Upper lobe of left lung (tissue), 6 donors: ENCODE measurements around the gene LYSMD2. TPM values are rescaled to one million over a fixed set of nuclear protein-coding genes. Genes with fewer than 3 reads are reported as not detected.

Source experiments
- ATAC-seq, 2 donors: fragments of 200-7000 bp; cut with Tn5 transposase; one replicate each; pipeline ENCODE4 v1.9.1; 2022; ENCODE audit warnings: mild to moderate bottlenecking in 2 of 2, moderate library complexity in 2 of 2; ENCODE audit not compliant: low FRiP score in 2 of 2
- DNase-seq, 2 donors: peaks; one replicate each; pipeline ENCODE4 v3.0.0-alpha.2; 2019 to 2020
- H3K27ac ChIP-seq, 4 donors: fragments of 200-600 bp; sonication (generic); one replicate each; pipeline ENCODE4 v1.5.1; 2016 to 2019
- H3K27me3 ChIP-seq, 4 donors: fragments of 200-600 bp; sonication (generic); one replicate each; pipeline ENCODE4 v1.5.1; 2017 to 2019
- H3K36me3 ChIP-seq, 4 donors: fragments of 200-600 bp; sonication (generic); one replicate each; pipeline ENCODE4 v1.5.1; 2016 to 2019
- H3K4me1 ChIP-seq, 4 donors: fragments of 200-600 bp; sonication (generic); one replicate each; pipeline ENCODE4 v1.5.1; 2018 to 2019
- H3K4me3 ChIP-seq, 4 donors: fragments of 200-600 bp; sonication (generic); one replicate each; pipeline ENCODE4 v1.5.1; 2017 to 2019; ENCODE audit warnings: mild to moderate bottlenecking in 2 of 4, moderate library complexity in 1 of 4
- H3K9me3 ChIP-seq, 4 donors: fragments of 200-600 bp; sonication (generic); one replicate each; pipeline ENCODE4 v1.5.1; 2018 to 2019
- CTCF ChIP-seq, 6 experiments: fragments of 450-650 bp in 4 of 6; fragments of 200-600 bp in 2 of 6; sonication (generic) in 2 of 6; IDR thresholded peaks; one replicate each; pipeline ENCODE4 v1.5.1; 2016 to 2019; ENCODE audit warnings: antibody characterized with exemption in 6 of 6
- EP300 ChIP-seq, 4 donors: sonication (generic); formaldehyde crosslinking; IDR thresholded peaks; one replicate each; pipeline ENCODE4 v1.5.1; 2017; ENCODE audit warnings: antibody characterized with exemption in 4 of 4, control low read depth in 2 of 4
- POLR2A ChIP-seq, 4 donors: fragments of 450-650 bp; IDR thresholded peaks; one replicate each; pipeline ENCODE4 v1.5.1; 2016 to 2017; ENCODE audit warnings: antibody characterized with exemption in 4 of 4, mild to moderate bottlenecking in 2 of 4
- POLR2AphosphoS5 ChIP-seq, 2 donors: sonication (generic); formaldehyde crosslinking; IDR thresholded peaks; one replicate each; pipeline ENCODE4 v1.5.1; 2017; ENCODE audit warnings: antibody characterized with exemption in 2 of 2
- WGBS, 2 donors: methylation state at CpG; one replicate each; pipeline ENCODE4 v1.1.5; 2017 to 2018; 5-methylcytosine and 5-hydroxymethylcytosine counted together
- total RNA-seq, 6 donors: library from RNA; depleted of rRNA in 4 of 6; stranded (reverse); fragments of >200 nt in 4 of 6; gene quantifications; one replicate each; pipeline versions ENCODE4 v1.1.0 to v1.2.1, GENCODE V29; 2016 to 2021
- donor health status: DM: no; HTN: no; CAD: no; lungs with moderate emphysema.
- donor health status: DM: no; HTN: yes; CAD: no; lungs with severe emphysema.

LYSMD2 gene
- total RNA-seq, 6 donors from 2014 or later, result 13.4 to 22.8 (median 17.9) TPM

DNA sequence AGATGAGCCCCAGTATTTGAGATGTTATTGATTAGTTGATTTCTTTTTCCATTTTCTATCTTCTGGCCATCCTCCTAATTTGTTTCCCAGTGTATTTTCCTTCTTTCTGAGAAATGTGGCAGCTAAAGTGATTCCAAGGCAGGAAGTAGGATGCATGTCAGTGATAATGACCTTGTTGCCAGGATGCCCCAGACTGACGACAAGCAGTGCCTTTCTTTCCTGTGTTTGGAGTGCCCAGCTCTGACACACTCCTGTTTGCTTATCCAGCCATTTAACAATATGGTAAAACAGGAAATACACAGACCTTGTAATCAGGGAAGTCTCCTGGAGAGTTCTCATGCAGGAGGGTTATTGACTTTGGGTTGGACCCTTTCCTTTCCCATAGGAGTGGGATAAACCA, 34.3 kb upstream of the LYSMD2 start:
- Histone ChIP-seq H3K27me3 (no peaks in the 10 kb centered on the region), H3K4me1 (peaks cover 0 to 20% (median 8%) of the 10 kb centered on the region in 4 donors), H3K9me3 (no peaks in the 10 kb centered on the region), H3K27ac (no peak overlapping the region), H3K4me3 (no peak overlapping the region), H3K36me3 (peaks cover 0 to 8% (median 0%) of the 10 kb centered on the region in 4 donors)
- ATAC-seq, result no peak
- TF ChIP-seq EP300 (IDR thresholded peaks at IDR 0.05), result peak in 1 of 4 donors; percentile 12
- no peak for TF ChIP-seq CTCF (IDR thresholded peaks at IDR 0.05)
- no peak for TF ChIP-seq POLR2A (IDR thresholded peaks at IDR 0.05)
- TF ChIP-seq POLR2AphosphoS5 (IDR thresholded peaks at IDR 0.05), result no peak
- WGBS, 2 donors, result 38 to 50% methylated on average over 1 of the region's 1 CpG
- DNase-seq, result no peak

GRCh38 chr15:51770902-51771301, 33.4 kb upstream of the LYSMD2 start:
- WGBS, 2 donors, result 72 to 80% methylated on average over 3 of the region's 3 CpGs
- TF ChIP-seq POLR2A (IDR thresholded peaks at IDR 0.05) (no peak), CTCF (IDR thresholded peaks at IDR 0.05) (no peak), POLR2AphosphoS5 (IDR thresholded peaks at IDR 0.05) (no peak), EP300 (IDR thresholded peaks at IDR 0.05) (no peak)
- ATAC-seq (no peak), DNase-seq (no peak)
- H3K27me3 ChIP-seq, result no peaks in the 10 kb centered on the region
- H3K36me3 ChIP-seq, result peaks cover 0 to 8% (median 0%) of the 10 kb centered on the region in 4 donors
- H3K4me3 ChIP-seq, result no peak overlapping the region
- H3K27ac ChIP-seq, result no peak overlapping the region
- H3K4me1 ChIP-seq, result peaks cover 0 to 14% (median 7%) of the 10 kb centered on the region in 4 donors
- no peaks in the 10 kb centered on the region for H3K9me3 ChIP-seq

DNA sequence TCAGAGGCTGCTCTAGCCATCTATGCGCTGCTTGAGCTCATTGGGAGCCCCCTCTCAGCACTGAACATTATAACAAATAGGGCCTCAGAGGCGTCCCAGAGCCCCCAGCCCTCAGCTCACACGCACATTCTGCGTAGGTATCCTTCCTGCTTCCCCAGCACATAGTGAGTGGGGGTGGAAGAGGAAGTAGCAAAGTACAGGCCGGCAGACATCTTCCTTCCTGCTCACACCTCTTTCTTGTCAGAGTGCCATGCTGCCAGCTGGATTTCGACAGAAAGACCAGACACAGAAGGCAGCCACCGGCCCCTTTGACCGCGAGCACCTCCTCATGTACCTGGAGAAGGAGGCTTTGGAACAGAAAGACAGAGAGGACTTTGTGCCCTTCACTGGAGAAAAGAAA, 30.6 kb upstream of the LYSMD2 start:
- Histone ChIP-seq H3K9me3 (no peaks in the 10 kb centered on the region), H3K27me3 (no peaks in the 10 kb centered on the region), H3K27ac (peak overlapping the region in 2 of 4 donors; percentile 54 to 66), H3K4me3 (no peak overlapping the region), H3K36me3 (no peaks in the 10 kb centered on the region), H3K4me1 (peaks cover 0 to 14% (median 7%) of the 10 kb centered on the region in 4 donors)
- ATAC-seq, result peak; percentile 45 to 50
- peak in 1 of 2 donors; percentile 44 for DNase-seq
- no peak for TF ChIP-seq CTCF (IDR thresholded peaks at IDR 0.05)
- peak; percentile 42 to 58 for TF ChIP-seq POLR2AphosphoS5 (IDR thresholded peaks at IDR 0.05)
- WGBS, 2 donors, result 48 to 53% methylated on average over 9 of the region's 9 CpGs

GRCh38 chr15:51766341-51766740, 28.9 kb upstream of the LYSMD2 start:
- Histone ChIP-seq H3K4me1 (peaks cover 0 to 14% (median 6%) of the 10 kb centered on the region in 4 donors), H3K9me3 (no peaks in the 10 kb centered on the region), H3K4me3 (no peak overlapping the region), H3K36me3 (no peaks in the 10 kb centered on the region), H3K27ac (no peak overlapping the region), H3K27me3 (no peaks in the 10 kb centered on the region)
- TF ChIP-seq CTCF (IDR thresholded peaks at IDR 0.05), result no peak
- TF ChIP-seq POLR2AphosphoS5 (IDR thresholded peaks at IDR 0.05), result no peak
- TF ChIP-seq POLR2A (IDR thresholded peaks at IDR 0.05), result no peak
- TF ChIP-seq EP300 (IDR thresholded peaks at IDR 0.05), result no peak
- WGBS, 2 donors, result 92 to 100% methylated on average over 1 of the region's 1 CpG
- no peak for ATAC-seq
- DNase-seq, result no peak

- DNase-seq (no peak), ATAC-seq (no peak)
- no peaks in the 10 kb centered on the region for H3K27me3 ChIP-seq
- H3K36me3 ChIP-seq, result no peaks in the 10 kb centered on the region
- no peak for TF ChIP-seq POLR2AphosphoS5 (IDR thresholded peaks at IDR 0.05)
- no peak for TF ChIP-seq CTCF (IDR thresholded peaks at IDR 0.05)
- TF ChIP-seq EP300 (IDR thresholded peaks at IDR 0.05), result no peak
- no peak for TF ChIP-seq POLR2A (IDR thresholded peaks at IDR 0.05)
- H3K9me3 ChIP-seq, result no peaks in the 10 kb centered on the region
- H3K27ac ChIP-seq, result no peak overlapping the region
- no peak overlapping the region for H3K4me3 ChIP-seq
- H3K4me1 ChIP-seq, result peaks cover 0 to 14% (median 5%) of the 10 kb centered on the region in 4 donors
- WGBS, 2 donors, result 86 to 94% methylated on average over 7 of the region's 7 CpGs
Measured at GRCh38 chr15:51765751-51766150, 28.3 kb upstream of the LYSMD2 start.
